Measurements from ENCODE around the gene RAB3IL1. TPM values are rescaled to one million over a fixed set of nuclear protein-coding genes. Genes with fewer than 3 reads are reported as not detected.

The RAB3IL1 gene
- total RNA-seq, 6 experiments from 2014 or later, result 5.3 to 8.8 (median 7.9) TPM

DNA sequence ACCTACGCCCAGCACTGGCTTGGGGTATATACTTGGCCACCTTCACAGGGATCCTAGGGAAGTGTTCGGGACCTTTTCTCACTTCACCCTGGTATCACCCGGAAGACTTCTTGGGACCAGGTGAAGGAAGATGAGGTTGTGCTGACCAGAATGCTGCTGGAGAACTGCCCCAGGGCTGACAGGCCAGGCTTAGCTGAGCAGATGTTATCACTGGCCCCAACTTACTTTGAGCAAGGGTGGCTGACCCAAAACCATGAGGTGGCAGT, 45.6 kb upstream of the RAB3IL1 start:
- Mint-ChIP-seq H3K27me3 (ENCODE audit: insufficient read depth) (peaks cover 21% of the 10 kb centered on the region), H3K4me3 (peak overlapping the region; percentile 5; the same call in 1 of the 2 replicates), H3K27ac (peak overlapping the region; percentile 68), H3K36me3 (ENCODE audit: low read depth) (peaks cover 42% of the 10 kb centered on the region), H3K9me3 (no peaks in the 10 kb centered on the region), H3K4me1 (ENCODE audit: low read depth) (peaks cover 45% of the 10 kb centered on the region)
- no peak for DNase-seq
- TF ChIP-seq, protein P1, sequence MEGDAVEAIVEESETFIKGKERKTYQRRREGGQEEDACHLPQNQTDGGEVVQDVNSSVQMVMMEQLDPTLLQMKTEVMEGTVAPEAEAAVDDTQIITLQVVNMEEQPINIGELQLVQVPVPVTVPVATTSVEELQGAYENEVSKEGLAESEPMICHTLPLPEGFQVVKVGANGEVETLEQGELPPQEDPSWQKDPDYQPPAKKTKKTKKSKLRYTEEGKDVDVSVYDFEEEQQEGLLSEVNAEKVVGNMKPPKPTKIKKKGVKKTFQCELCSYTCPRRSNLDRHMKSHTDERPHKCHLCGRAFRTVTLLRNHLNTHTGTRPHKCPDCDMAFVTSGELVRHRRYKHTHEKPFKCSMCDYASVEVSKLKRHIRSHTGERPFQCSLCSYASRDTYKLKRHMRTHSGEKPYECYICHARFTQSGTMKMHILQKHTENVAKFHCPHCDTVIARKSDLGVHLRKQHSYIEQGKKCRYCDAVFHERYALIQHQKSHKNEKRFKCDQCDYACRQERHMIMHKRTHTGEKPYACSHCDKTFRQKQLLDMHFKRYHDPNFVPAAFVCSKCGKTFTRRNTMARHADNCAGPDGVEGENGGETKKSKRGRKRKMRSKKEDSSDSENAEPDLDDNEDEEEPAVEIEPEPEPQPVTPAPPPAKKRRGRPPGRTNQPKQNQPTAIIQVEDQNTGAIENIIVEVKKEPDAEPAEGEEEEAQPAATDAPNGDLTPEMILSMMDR (IDR thresholded peaks at IDR 0.05), result no peak

DNA sequence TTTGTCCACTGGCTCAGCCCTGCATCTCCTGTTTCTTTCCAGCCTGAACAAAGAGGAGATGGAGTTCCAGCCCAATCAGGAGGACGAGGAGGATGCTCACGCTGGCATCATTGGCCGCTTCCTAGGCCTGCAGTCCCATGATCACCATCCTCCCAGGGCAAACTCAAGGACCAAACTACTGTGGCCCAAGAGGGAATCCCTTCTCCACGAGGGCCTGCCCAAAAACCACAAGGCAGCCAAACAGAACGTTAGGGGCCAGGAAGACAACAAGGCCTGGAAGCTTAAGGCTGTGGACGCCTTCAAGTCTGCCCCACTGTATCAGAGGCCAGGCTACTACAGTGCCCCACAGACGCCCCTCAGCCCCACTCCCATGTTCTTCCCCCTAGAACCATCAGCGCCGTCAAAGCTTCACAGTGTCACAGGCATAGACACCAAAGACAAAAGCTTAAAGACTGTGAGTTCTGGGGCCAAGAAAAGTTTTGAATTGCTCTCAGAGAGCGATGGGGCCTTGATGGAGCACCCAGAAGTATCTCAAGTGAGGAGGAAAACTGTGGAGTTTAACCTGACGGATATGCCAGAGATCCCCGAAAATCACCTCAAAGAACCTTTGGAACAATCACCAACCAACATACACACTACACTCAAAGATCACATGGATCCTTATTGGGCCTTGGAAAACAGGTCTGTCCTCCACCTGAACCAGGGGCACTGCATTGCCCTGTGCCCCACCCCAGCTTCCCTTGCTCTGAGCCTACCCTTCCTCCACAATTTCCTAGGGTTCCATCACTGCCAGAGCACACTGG, 45.0 kb upstream of the RAB3IL1 start:
- peak overlapping the region; percentile 10; the same call in 1 of the 2 replicates for H3K4me3 Mint-ChIP-seq
- peak overlapping the region; percentile 79 for H3K27ac Mint-ChIP-seq
- no peak for DNase-seq
- TF ChIP-seq, protein P1 (IDR thresholded peaks at IDR 0.05), result no peak
- peaks cover 42% of the 10 kb centered on the region for H3K36me3 Mint-ChIP-seq (ENCODE audit: low read depth)
- peaks cover 44% of the 10 kb centered on the region for H3K4me1 Mint-ChIP-seq (ENCODE audit: low read depth)
- peaks cover 21% of the 10 kb centered on the region for H3K27me3 Mint-ChIP-seq (ENCODE audit: insufficient read depth)
- no peaks in the 10 kb centered on the region for H3K9me3 Mint-ChIP-seq

DNA sequence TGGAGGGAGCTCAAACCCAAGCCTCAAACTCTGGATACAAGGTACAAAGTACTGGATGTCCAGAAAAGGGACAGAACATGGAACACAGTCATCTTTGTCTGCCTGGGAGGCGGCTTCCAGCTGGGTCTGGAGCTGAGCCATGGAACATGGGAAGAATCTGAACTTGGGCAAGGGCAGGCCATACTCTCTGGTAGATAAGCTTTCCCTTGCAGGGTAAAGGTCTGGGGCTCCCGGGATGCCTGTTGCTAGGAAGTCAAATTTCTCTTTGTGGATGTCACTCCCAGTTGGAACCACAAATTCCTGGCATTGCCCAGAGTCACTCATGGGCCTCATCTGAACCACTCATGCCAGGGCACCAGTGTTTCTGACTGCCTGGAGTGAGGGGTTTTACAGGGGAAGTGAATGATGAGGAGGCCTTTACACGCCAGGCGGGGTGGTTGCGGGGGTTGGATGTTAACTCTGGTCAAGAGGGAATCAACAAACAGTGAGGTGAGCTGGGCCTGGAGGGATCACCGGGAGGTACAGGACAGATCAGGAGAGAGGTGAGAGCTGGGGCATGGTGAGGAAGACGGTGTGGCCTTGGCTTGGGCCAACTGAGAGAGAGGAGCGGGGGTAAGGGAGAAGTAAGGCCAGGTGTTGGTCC, 44.3 kb upstream of the RAB3IL1 start:
- peaks cover 21% of the 10 kb centered on the region for H3K27me3 Mint-ChIP-seq (ENCODE audit: insufficient read depth)
- peaks cover 42% of the 10 kb centered on the region for H3K36me3 Mint-ChIP-seq (ENCODE audit: low read depth)
- peak; percentile 37 for DNase-seq
- peak overlapping the region; percentile 79 for H3K27ac Mint-ChIP-seq
- peaks cover 44% of the 10 kb centered on the region for H3K4me1 Mint-ChIP-seq (ENCODE audit: low read depth)
- no peaks in the 10 kb centered on the region for H3K9me3 Mint-ChIP-seq
- TF ChIP-seq, protein P1 (IDR thresholded peaks at IDR 0.05), result no peak
- peak overlapping the region; percentile 10; the same call in 1 of the 2 replicates for H3K4me3 Mint-ChIP-seq

DNA sequence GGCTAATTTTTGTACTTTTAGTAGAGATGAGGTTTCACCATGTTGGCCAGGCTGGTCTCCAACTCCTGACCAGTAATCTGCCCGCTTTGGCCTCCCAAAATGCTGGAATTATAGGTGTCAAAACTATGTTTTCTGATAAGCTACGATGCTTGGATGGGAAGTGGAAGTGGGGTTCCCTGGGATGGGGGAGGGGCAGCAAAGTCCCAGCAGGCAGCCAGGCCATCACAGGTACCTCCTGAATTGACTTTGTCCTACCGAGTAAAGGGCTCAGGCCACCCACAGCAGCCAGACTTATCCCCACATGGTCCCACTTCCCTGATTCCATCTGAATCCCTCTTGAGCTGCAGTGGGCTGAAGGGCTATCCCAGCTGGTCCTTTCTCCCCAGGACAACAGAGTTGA, 43.2 kb upstream of the RAB3IL1 start:
- Mint-ChIP-seq H3K36me3 (ENCODE audit: low read depth) (peaks cover 31% of the 10 kb centered on the region), H3K27me3 (ENCODE audit: insufficient read depth) (peaks cover 16% of the 10 kb centered on the region), H3K4me3 (no peak overlapping the region), H3K27ac (no peak overlapping the region), H3K4me1 (ENCODE audit: low read depth) (peaks cover 44% of the 10 kb centered on the region), H3K9me3 (no peaks in the 10 kb centered on the region)
- TF ChIP-seq, protein P1 (IDR thresholded peaks at IDR 0.05), result no peak
- DNase-seq, result no peak

DNA sequence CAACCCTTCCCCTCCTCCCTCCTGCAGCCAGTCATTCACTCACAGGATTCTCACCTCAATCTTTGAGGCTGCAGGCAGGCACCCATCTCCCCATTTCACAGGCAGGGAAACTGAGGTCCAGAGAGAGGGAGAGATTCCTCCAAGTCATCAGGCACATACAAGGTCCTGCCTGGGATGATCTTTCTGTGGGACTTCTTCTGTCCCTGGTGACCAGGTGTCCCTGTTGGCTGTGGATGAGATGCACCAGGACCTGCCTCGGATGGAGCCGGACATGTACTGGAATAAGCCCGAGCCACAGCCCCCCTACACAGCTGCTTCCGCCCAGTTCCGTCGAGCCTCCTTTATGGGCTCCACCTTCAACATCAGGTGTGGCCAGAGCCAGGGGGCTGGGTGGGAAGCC, 42.3 kb upstream of the RAB3IL1 start:
- H3K4me3 Mint-ChIP-seq, result no peak overlapping the region
- no peak overlapping the region for H3K27ac Mint-ChIP-seq
- DNase-seq, result no peak
- no peaks in the 10 kb centered on the region for H3K9me3 Mint-ChIP-seq
- H3K36me3 Mint-ChIP-seq (ENCODE audit: low read depth), result peaks cover 23% of the 10 kb centered on the region
- peaks cover 40% of the 10 kb centered on the region for H3K4me1 Mint-ChIP-seq (ENCODE audit: low read depth)
- H3K27me3 Mint-ChIP-seq (ENCODE audit: insufficient read depth), result peaks cover 16% of the 10 kb centered on the region
- TF ChIP-seq, protein P1 (IDR thresholded peaks at IDR 0.05), result no peak
